GM21576 (cell line): ENCODE measurements around the gene KLK6.

Experiments
- ATAC-seq: cut with Tn5 transposase; IDR thresholded peaks from one replicate; pipeline ENCODE4 v1.9.1; 2021; ENCODE audit warnings: mild to moderate bottlenecking, moderate library complexity; ENCODE audit not compliant: unreplicated experiment

Gene KLK6

DNA sequence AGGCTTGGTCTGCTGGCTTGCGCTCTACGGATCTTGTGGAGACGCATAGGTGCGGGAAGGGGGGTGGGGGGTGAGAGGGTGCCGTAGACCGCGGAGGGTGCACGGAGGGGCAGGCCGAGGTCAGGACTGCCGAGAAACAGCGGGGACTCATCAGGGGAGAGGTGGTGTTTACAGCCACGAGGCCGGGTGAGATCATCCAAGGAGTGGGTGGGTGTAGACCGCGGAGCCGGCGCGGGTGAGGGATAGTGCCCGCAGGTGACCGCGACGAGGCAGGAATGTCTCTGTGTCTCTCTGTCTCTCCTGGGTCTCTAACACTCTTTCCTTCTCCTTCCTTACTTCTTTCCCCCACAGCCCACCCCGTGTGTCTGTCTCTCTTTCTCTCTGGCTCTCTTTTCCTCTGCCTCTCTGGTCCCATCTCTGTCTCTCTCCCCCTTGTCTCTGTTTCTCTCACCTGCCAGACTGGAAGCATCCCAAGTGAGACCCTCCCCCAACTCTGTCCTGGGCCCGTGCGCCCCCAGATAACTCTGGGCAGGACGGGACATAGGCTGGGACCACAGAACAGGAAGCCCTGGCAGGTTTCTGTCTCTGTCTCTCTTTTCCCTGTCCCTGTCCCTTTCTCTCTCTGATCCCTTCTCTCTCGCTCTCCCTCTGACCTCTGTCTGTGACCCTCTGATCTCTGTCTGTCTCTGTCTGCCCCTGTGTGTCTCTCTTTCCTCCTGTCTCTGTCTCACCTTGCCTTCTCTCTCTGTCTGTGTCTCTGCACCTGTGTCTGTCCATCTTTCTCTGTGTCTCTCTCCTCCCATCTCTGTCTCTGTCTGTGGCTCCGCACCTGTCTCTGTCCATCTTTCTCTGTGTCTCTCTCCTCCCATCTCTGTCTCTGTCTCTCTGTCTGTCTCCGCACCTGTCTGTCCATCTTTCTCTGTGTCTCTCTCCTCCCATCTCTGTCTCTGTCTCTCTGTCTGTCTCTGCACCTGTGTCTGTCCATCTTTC lies 56.4 kb downstream of the KLK6 start:
- ATAC-seq, result no peak

DNA sequence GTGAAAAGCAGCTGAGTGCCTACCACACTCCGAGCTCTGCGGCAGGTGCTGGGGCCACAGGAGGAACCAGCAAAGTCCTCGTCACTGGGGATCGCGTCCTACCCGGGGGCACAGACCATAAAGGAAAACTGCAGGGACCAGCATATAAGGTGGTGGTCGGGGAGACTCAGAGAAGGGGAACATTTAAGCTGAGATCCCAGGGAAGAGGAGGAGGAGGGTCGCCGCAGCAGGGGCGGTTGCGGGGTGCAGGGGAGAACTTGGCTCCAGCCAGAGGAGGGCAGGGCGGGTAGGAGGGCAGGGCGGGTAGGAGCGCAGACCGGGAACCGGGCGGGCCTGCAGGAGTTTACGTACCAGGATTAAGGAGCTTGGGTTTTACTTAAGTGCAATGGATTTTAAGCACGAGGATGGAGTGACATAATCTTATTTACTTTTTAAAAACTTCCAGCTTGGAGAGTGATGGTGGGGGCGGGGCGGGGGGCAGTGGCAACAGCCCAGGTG lies 57.2 kb downstream of the KLK6 start:
- no peak for ATAC-seq

DNA sequence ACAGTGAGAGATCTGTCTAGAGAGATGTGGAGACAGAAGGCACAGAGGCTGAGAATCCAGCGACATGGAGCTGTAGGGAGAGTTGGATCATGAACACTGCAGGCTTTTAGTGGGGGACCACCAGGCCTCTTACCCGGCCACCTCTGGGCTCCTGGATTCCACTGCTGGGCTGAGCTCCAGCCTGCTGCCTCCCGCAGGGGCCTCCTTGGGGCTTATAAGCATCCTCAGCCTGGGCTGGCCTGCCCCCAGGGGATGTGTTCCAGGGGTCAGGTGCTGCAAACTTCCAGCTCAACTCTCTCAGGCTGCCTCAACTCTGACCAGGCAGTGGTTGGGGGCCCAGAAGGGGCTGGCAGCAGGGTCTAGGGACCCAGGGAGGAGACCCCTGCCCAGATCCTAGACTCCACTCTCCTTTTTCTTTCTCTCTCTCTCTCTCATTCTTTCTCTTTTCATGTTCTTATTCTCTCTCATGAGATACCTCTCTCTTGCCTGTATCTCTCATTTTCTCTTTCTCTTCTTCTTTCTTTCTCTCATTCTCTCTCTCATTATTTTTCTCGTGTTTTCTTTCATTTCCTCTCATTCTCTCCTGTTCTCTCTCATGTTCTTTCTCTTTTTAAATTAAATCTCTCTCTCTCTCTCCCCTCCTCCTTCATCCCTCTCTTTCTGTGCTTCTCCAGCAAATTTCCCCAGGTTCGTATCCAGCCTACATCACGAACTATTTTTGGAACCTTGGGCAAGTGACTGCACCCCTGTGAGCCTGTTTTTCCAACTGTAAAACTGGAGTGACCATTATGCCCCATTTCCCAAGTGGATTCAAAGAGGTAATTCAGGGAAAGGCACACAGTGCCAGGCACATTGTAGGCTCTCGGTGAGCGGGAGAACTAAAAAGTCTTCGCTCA lies 57.9 kb downstream of the KLK6 start, which contains the start of gene KLK4:
TSS of gene KLK4 (minus strand) at position 190 of the 896 bp plus-strand sequence. CDS start 657 bp downstream, outside the sequence.
- no peak for ATAC-seq

- ATAC-seq, result no peak
Measured at GRCh38 chr19:50910722-50911121, 58.7 kb downstream of the KLK6 start.

DNA sequence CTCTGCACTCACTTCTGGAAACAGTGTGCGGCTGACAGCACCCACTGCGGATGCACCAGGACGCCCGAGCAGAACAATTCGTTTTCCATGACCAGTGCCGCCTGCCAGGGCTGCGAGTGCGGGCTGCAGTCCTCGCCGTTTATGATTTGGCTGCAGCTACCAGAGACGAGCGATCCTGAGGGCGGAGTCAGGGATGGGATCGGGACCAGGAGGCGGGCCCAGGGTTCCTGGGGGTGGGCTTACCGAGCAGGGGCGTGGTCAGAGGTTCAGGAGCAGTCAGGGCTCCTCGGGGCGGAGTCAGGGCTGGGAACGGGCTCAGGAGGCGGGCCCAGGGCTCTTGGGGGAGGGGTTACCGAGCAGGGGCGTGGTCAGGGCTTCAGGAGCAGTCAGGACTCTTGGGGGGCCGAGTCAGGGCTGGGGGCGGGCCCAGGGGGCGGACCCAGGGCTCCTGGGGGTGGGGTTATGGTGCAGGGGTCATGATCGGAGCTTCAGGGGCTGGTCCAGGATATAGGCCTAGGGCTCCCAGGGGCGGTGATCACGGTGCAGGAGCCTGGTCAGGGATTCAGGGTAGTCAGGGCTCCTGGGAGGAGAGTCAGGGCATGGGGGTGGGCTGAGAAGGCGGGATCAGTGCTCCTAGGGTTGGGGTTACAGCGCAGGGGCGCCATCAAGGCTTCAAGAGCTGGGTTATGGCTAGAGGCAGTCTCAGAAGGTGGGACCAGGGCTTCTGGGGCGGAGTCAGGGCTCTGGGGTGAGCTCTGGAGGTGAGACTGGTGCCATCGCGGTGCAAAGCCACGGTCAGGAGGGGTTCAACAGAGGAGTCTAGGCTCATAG lies 59.9 kb downstream of the KLK6 start:
- no peak for ATAC-seq
